GM12878 (cell line): ENCODE data around the gene KLK12. TPM values are rescaled to one million over a fixed set of nuclear protein-coding genes. Genes with fewer than 3 reads are reported as not detected.

Source experiments
- ATAC-seq: fragments of 200-7000 bp; cut with Tn5 transposase; 3 replicates; pipeline ENCODE4 v1.9.1; 2020; ENCODE audit warnings: mild to moderate bottlenecking, moderate library complexity
- BruUV-seq: library from RNA; stranded (reverse); fragments of 400-500 nt; replicated peaks from 2 replicates; lab custom pipeline; 2021; lab: Mats Ljungman, UMichigan
- CTCF ChIA-PET: fragments of 300-600 bp; sonication (Branson Sonifier 250); formaldehyde crosslinking; extraction: SDS; loops from one replicate; lab custom pipeline; 2021; ENCODE audit warnings: inconsistent platforms; lab: Yijun Ruan, JAX
- POLR2A ChIA-PET: fragments of 350-600 bp; formaldehyde crosslinking; extraction: SDS; loops from one replicate; lab custom pipeline; 2021; ENCODE audit warnings: inconsistent platforms; lab: Charles Lee
- RAD21 ChIA-PET: fragments of 300-600 bp; sonication (Branson Sonifier 250); formaldehyde crosslinking; loops from one replicate; lab custom pipeline; 2023; ENCODE audit warnings: antibody characterized with exemption; ENCODE audit not compliant: unreplicated experiment; lab: Charles Lee
- SMC1A ChIA-PET: fragments of 300-600 bp; sonication (Branson Sonifier 250); formaldehyde crosslinking; loops from one replicate; lab custom pipeline; 2023; ENCODE audit not compliant: unreplicated experiment, uncharacterized antibody; lab: Charles Lee
- DNase-seq: peaks from one replicate; pipeline ENCODE4 v3.0.0-alpha.2; 2011; ENCODE audit warnings: low read depth, low spot score
- FAIRE-seq: peaks from 3 replicates; lab custom pipeline; 2011; peaks lifted over from hg19 to GRCh38; lab: Jason Lieb, UNC
- H2AFZ ChIP-seq: 2 replicates; pipeline ENCODE4 v1.6.0; 2011; ENCODE audit warnings: low read depth, low read length, control low read depth; ENCODE audit not compliant: control insufficient read depth
- H3K27ac ChIP-seq: 2 replicates; pipeline ENCODE4 v1.5.1; 2011; ENCODE audit warnings: control low read depth; ENCODE audit not compliant: control insufficient read depth, insufficient read depth
- H3K27me3 ChIP-seq, 2 experiments: replicated peaks in 1 of 2; 2 replicates each; pipeline versions ENCODE4 v1.6.0 to v1.6.1; 2011; ENCODE audit warnings: low read length in 1 of 2; ENCODE audit not compliant: control insufficient read depth in 2 of 2, insufficient read depth in 2 of 2
- H3K36me3 ChIP-seq, 2 experiments: 2 replicates each; pipeline ENCODE4 v1.5.1; 2011; ENCODE audit warnings: low read length in 1 of 2; ENCODE audit not compliant: control insufficient read depth in 2 of 2, insufficient read depth in 2 of 2
- H3K4me1 ChIP-seq: 2 replicates; pipeline ENCODE4 v1.6.1; 2011; ENCODE audit warnings: mild to moderate bottlenecking, low read length, moderate library complexity, mixed read lengths; ENCODE audit not compliant: control insufficient read depth, insufficient read depth
- H3K4me2 ChIP-seq: 2 replicates; pipeline ENCODE4 v1.6.0; 2011; ENCODE audit warnings: control low read depth; ENCODE audit not compliant: control insufficient read depth, insufficient read depth
- H3K4me3 ChIP-seq: fragments of 200-600 bp; sonication (generic); 2 replicates; pipeline ENCODE4 v1.5.1; 2016
- H3K79me2 ChIP-seq: 2 replicates; pipeline ENCODE4 v1.6.0; 2011; ENCODE audit warnings: low read length; ENCODE audit not compliant: control insufficient read depth, insufficient read depth
- H3K9ac ChIP-seq: 2 replicates; pipeline ENCODE4 v1.8.0; 2011; ENCODE audit warnings: low read length, control low read depth, mixed read lengths; ENCODE audit not compliant: control insufficient read depth, insufficient read depth
- H3K9me3 ChIP-seq: replicated peaks from 3 replicates; pipeline ENCODE4 v1.5.1; 2011; ENCODE audit warnings: mild to moderate bottlenecking, low read length; ENCODE audit not compliant: control insufficient read depth, insufficient read depth
- H4K20me1 ChIP-seq: 2 replicates; pipeline ENCODE4 v1.6.0; 2011; ENCODE audit not compliant: control insufficient read depth, insufficient read depth
- CHD1 ChIP-seq: IDR thresholded peaks from 2 replicates; pipeline ENCODE4 v1.6.1; 2012; ENCODE audit warnings: low read depth, low read length, improper control_type of control experiment
- HDAC2 ChIP-seq: fragments of 200-600 bp; sonication (generic); IDR thresholded peaks from 2 replicates; pipeline ENCODE4 v1.6.1; 2017
- IKZF2 ChIP-seq, 2 experiments: fragments of 450-650 bp; IDR thresholded peaks; 2 replicates each; pipeline ENCODE4 v1.6.1; 2017; ENCODE audit warnings: mild to moderate bottlenecking in 2 of 2, moderate library complexity in 2 of 2
- IRF5 ChIP-seq: fragments of 450-650 bp; IDR thresholded peaks from 2 replicates; pipeline ENCODE4 v1.6.1; 2017; ENCODE audit warnings: borderline replicate concordance
- POLR2A ChIP-seq: IDR thresholded peaks from 2 replicates; pipeline ENCODE4 v1.6.1; 2011; ENCODE audit warnings: low read depth, mild to moderate bottlenecking, low read length
- RELB ChIP-seq: fragments of 450-650 bp; IDR thresholded peaks from 2 replicates; pipeline ENCODE4 v1.6.1; 2017; ENCODE audit warnings: low read depth, mild to moderate bottlenecking, moderate library complexity
- SKIL ChIP-seq: fragments of 450-650 bp; IDR thresholded peaks from 2 replicates; pipeline ENCODE4 v1.6.1; 2017; ENCODE audit warnings: mild to moderate bottlenecking, low read depth, inconsistent platforms; ENCODE audit not compliant: poor library complexity, severe bottlenecking
- SREBF1 ChIP-seq: IDR thresholded peaks from 2 replicates; pipeline ENCODE4 v1.6.1; 2012; ENCODE audit warnings: mild to moderate bottlenecking, low read length
- TARDBP ChIP-seq: IDR thresholded peaks from 2 replicates; pipeline ENCODE4 v1.6.1; 2016; ENCODE audit warnings: borderline replicate concordance
- ZZZ3 ChIP-seq: IDR thresholded peaks from 2 replicates; pipeline ENCODE4 v1.6.1; 2011; ENCODE audit warnings: low read depth; ENCODE audit not compliant: control insufficient read depth, insufficient read length
- WGBS: methylation state at CpG from one replicate; pipeline ENCODE4 v1.1.6; 2016; ENCODE audit warnings: low lambda C conversion rate; ENCODE audit not compliant: insufficient replicate concordance, insufficient coverage; ENCODE audit errors: missing lambda C conversion rate; 5-methylcytosine and 5-hydroxymethylcytosine counted together
- in situ Hi-C: fragments of 300-500 bp; cut with MboI; formaldehyde crosslinking; loops from 9 replicates; pipeline ENCODE4 v1.14.3; 2018; ENCODE audit warnings: mixed read lengths
- intact Hi-C: fragments of 100-400 bp; cut with micrococcal nuclease; formaldehyde crosslinking; loops from one replicate; pipeline ENCODE4 v1.14.2; 2022; ENCODE audit not compliant: unreplicated experiment
- polyA plus RNA-seq, 11 experiments: library from polyadenylated mRNA; depleted of rRNA in 4 of 11; unstranded in 6 of 11; stranded (reverse) in 5 of 11; fragments of >200 nt; fragmentation: Nextera tagmentation in 4 of 11; fragmentation: Illumina TruSeq in 1 of 11; extraction: Ambion mirVana in 4 of 11; extraction: Trizol in 1 of 11; gene quantifications; 1 replicate in 1 of 11; 2 replicates in 10 of 11; pipeline versions ENCODE4 v1.2.1 to v1.2.3, GENCODE V29; 2011 to 2016; ENCODE audit warnings: inconsistent platforms in 2 of 11, missing spikeins in 2 of 11, low read depth in 1 of 11
- total RNA-seq, 4 experiments: library from RNA; depleted of rRNA in 3 of 4; stranded (reverse); fragments of >200 nt in 3 of 4; fragmentation: Illumina TruSeq in 1 of 4; extraction: Trizol in 1 of 4; gene quantifications; 2 replicates each; pipeline versions ENCODE4 v1.2.1 to v1.2.3, GENCODE V29; 2013 to 2021

Gene KLK12
- total and polyA plus RNA-seq, 10 of the 15 experiments (the other 5 are each of a cell fraction or from before 2014, with no cell fraction given): not detected

GRCh38 chr19:51003316-51003715, 31.5 kb downstream of the KLK12 start (continued):
- TF ChIP-seq SKIL: no peak
- TF ChIP-seq SREBF1: no peak
- no peak for TF ChIP-seq ZZZ3
- no peak for TF ChIP-seq CHD1

GRCh38 chr19:51002542-51003311, 32.1 kb downstream of the KLK12 start:
- CTCF ChIA-PET: no interaction called here

More at GRCh38 chr19:51002542-51003311, 32.1 kb downstream of the KLK12 start:
- Histone ChIP-seq H3K9ac (no peak overlapping the region), H3K27me3 (no peaks in the 10 kb centered on the region; a peak in 1 of 4 replicates), H3K4me2 (no peak overlapping the region), H3K9me3 (no peaks in the 10 kb centered on the region), H3K4me1 (no peaks in the 10 kb centered on the region), H4K20me1 (no peaks in the 10 kb centered on the region), H3K4me3 (no peak overlapping the region), H3K79me2 (no peaks in the 10 kb centered on the region), H2AFZ (no peak overlapping the region), H3K27ac (no peak overlapping the region), H3K36me3 (no peaks in the 10 kb centered on the region)
- in situ Hi-C loops: no loop called here
- no peak for ATAC-seq
- no peak for FAIRE-seq
- DNase-seq: no peak
- BruUV-seq: no TSS peak
- SMC1A ChIA-PET: no interaction called here
- WGBS: 52% methylated on average over 40 of the region's 42 CpGs
- TF ChIP-seq IRF5: no peak
- no peak for TF ChIP-seq TARDBP
- TF ChIP-seq IKZF2 (IDR thresholded peaks at IDR 0.05): no peak
- no peak for TF ChIP-seq POLR2A
- no peak for TF ChIP-seq HDAC2
- no peak for TF ChIP-seq RELB
- RAD21 ChIA-PET: no interaction called here
- intact Hi-C loops: no loop called here
- POLR2A ChIA-PET: no interaction called here
